Breast epithelium (tissue), 3 donors: Measurements from ENCODE around the gene CFAP107.

ENCODE experiments used
- CTCF ChIP-seq, 3 donors: fragments of 450-650 bp; IDR thresholded peaks; one replicate each; pipeline ENCODE4 v1.5.1; 2016 to 2017; ENCODE audit warnings: antibody characterized with exemption in 3 of 3, mild to moderate bottlenecking in 3 of 3, moderate library complexity in 3 of 3
- POLR2A ChIP-seq: fragments of 450-650 bp; IDR thresholded peaks from one replicate; pipeline ENCODE4 v1.6.1; 2016; ENCODE audit warnings: antibody characterized with exemption, mild to moderate bottlenecking, moderate library complexity
- POLR2AphosphoS5 ChIP-seq, 3 donors: sonication (generic); formaldehyde crosslinking; IDR thresholded peaks; one replicate each; pipeline ENCODE4 v1.6.1; 2017; ENCODE audit warnings: antibody characterized with exemption in 3 of 3

GRCh38 chr1:12757836-12758235 is 11.8 kb downstream of the CFAP107 start:
- TF ChIP-seq CTCF (IDR thresholded peaks at IDR 0.05): no peak
- no peak for TF ChIP-seq POLR2A
- no peak for TF ChIP-seq POLR2AphosphoS5 (IDR thresholded peaks at IDR 0.05)
